ENCODE measurements around the gene PDGFRA.
A peak's percentile ranks its signal among the peaks of the same experiment; 100 is the strongest.

Gene PDGFRA

GRCh38 chr4:54218736-54219135 lies 10.4 kb upstream of the PDGFRA start:
- no peak for ATAC-seq

GRCh38 chr4:54224996-54225597 lies 4.0 kb upstream of the PDGFRA start:
- no peak for DNase-seq (ENCODE audit: low spot score in 2 of 2)
- Mint-ChIP-seq H3K36me3 (peaks cover 8% of the 10 kb centered on the region), H3K27ac (no peak overlapping the region), H3K4me1 (peaks cover 38% of the 10 kb centered on the region), H3K4me3 (peak overlapping the region; percentile 64), H3K9me3 (no peaks in the 10 kb centered on the region)
- no peak for ATAC-seq

More at GRCh38 chr4:54218736-54219135, 10.4 kb upstream of the PDGFRA start:
- H3K4me1 Mint-ChIP-seq: peaks cover 5% of the 10 kb centered on the region
- H3K9me3 Mint-ChIP-seq: no peaks in the 10 kb centered on the region
- H3K36me3 Mint-ChIP-seq: no peaks in the 10 kb centered on the region
- no peak overlapping the region for H3K27ac Mint-ChIP-seq
- no peak overlapping the region for H3K4me3 Mint-ChIP-seq
- DNase-seq (ENCODE audit: low spot score in 2 of 2): no peak

- no peak overlapping the region for H3K27ac Mint-ChIP-seq
- peak overlapping the region; percentile 64 for H3K4me3 Mint-ChIP-seq
- peaks cover 8% of the 10 kb centered on the region for H3K36me3 Mint-ChIP-seq
- H3K9me3 Mint-ChIP-seq: no peaks in the 10 kb centered on the region
- ATAC-seq: no peak
- no peak for DNase-seq (ENCODE audit: low spot score in 2 of 2)
- H3K4me1 Mint-ChIP-seq: peaks cover 38% of the 10 kb centered on the region
Measured at GRCh38 chr4:54225598-54226403, 3.3 kb upstream of the PDGFRA start.

GRCh38 chr4:54226404-54227255 lies 2.5 kb upstream of the PDGFRA start:
- DNase-seq (ENCODE audit: low spot score in 2 of 2) (no peak), ATAC-seq (no peak)
- no peaks in the 10 kb centered on the region for H3K9me3 Mint-ChIP-seq
- H3K27ac Mint-ChIP-seq: no peak overlapping the region
- peaks cover 8% of the 10 kb centered on the region for H3K36me3 Mint-ChIP-seq
- H3K4me3 Mint-ChIP-seq: peak overlapping the region; percentile 64
- H3K4me1 Mint-ChIP-seq: peaks cover 42% of the 10 kb centered on the region

- Mint-ChIP-seq H3K36me3 (peaks cover 8% of the 10 kb centered on the region), H3K4me3 (peak overlapping the region; percentile 64), H3K27ac (no peak overlapping the region), H3K4me1 (peaks cover 50% of the 10 kb centered on the region), H3K9me3 (no peaks in the 10 kb centered on the region)
- DNase-seq (ENCODE audit: low spot score in 2 of 2): peak in 1 of 2 donors; percentile 3
- ATAC-seq: peak; percentile 6
Measured at GRCh38 chr4:54227256-54228055, 1.6 kb upstream of the PDGFRA start.

GRCh38 chr4:54228056-54228527 lies 1.0 kb upstream of the PDGFRA start:
- H3K27ac Mint-ChIP-seq: no peak overlapping the region
- peak overlapping the region; percentile 64 for H3K4me3 Mint-ChIP-seq
- no peaks in the 10 kb centered on the region for H3K9me3 Mint-ChIP-seq
- peaks cover 8% of the 10 kb centered on the region for H3K36me3 Mint-ChIP-seq
- DNase-seq (ENCODE audit: low spot score in 2 of 2) (peak; percentile 24 to 62), ATAC-seq (peak; percentile 47)
- H3K4me1 Mint-ChIP-seq: peaks cover 50% of the 10 kb centered on the region

- no peaks in the 10 kb centered on the region for H3K9me3 Mint-ChIP-seq
- H3K27ac Mint-ChIP-seq: no peak overlapping the region
- H3K4me3 Mint-ChIP-seq: peak overlapping the region; percentile 64
- no peak for DNase-seq (ENCODE audit: low spot score in 2 of 2)
- H3K36me3 Mint-ChIP-seq: peaks cover 8% of the 10 kb centered on the region
- H3K4me1 Mint-ChIP-seq: peaks cover 50% of the 10 kb centered on the region
- no peak for ATAC-seq
Measured at GRCh38 chr4:54228546-54228945, 547 bp upstream of the PDGFRA start.

GRCh38 chr4:54229631-54230483 lies 764 bp downstream of the PDGFRA start:
- Mint-ChIP-seq H3K4me3 (no peak overlapping the region), H3K27ac (no peak overlapping the region), H3K36me3 (peaks cover 8% of the 10 kb centered on the region), H3K4me1 (peaks cover 56% of the 10 kb centered on the region), H3K9me3 (no peaks in the 10 kb centered on the region)
- ATAC-seq (no peak), DNase-seq (ENCODE audit: low spot score in 2 of 2) (no peak)

- H3K36me3 Mint-ChIP-seq: peaks cover 8% of the 10 kb centered on the region
- H3K9me3 Mint-ChIP-seq: no peaks in the 10 kb centered on the region
- no peak overlapping the region for H3K27ac Mint-ChIP-seq
- peak in 1 of 2 donors; percentile 58 for DNase-seq (ENCODE audit: low spot score in 2 of 2)
- ATAC-seq: no peak
- H3K4me3 Mint-ChIP-seq: no peak overlapping the region
- peaks cover 51% of the 10 kb centered on the region for H3K4me1 Mint-ChIP-seq
Measured at GRCh38 chr4:54230484-54231418, 1.7 kb downstream of the PDGFRA start.

GRCh38 chr4:54231419-54231767 lies 2.3 kb downstream of the PDGFRA start:
- peaks cover 45% of the 10 kb centered on the region for H3K4me1 Mint-ChIP-seq
- H3K4me3 Mint-ChIP-seq: peak overlapping the region; percentile 69
- H3K27ac Mint-ChIP-seq: no peak overlapping the region
- DNase-seq (ENCODE audit: low spot score in 2 of 2) (peak in 1 of 2 donors; percentile 53), ATAC-seq (no peak)
- H3K9me3 Mint-ChIP-seq: no peaks in the 10 kb centered on the region
- peaks cover 8% of the 10 kb centered on the region for H3K36me3 Mint-ChIP-seq

GRCh38 chr4:54231768-54232688 lies 2.9 kb downstream of the PDGFRA start:
- DNase-seq (ENCODE audit: low spot score in 2 of 2) (peak in 1 of 2 donors; percentile 51), ATAC-seq (no peak)
- peaks cover 8% of the 10 kb centered on the region for H3K36me3 Mint-ChIP-seq
- no peak overlapping the region for H3K27ac Mint-ChIP-seq
- peaks cover 40% of the 10 kb centered on the region for H3K4me1 Mint-ChIP-seq
- peak overlapping the region; percentile 69 for H3K4me3 Mint-ChIP-seq
- H3K9me3 Mint-ChIP-seq: no peaks in the 10 kb centered on the region

- Mint-ChIP-seq H3K4me1 (peaks cover 29% of the 10 kb centered on the region), H3K36me3 (peaks cover 8% of the 10 kb centered on the region), H3K27ac (no peak overlapping the region), H3K9me3 (no peaks in the 10 kb centered on the region), H3K4me3 (peak overlapping the region; percentile 69)
- DNase-seq (ENCODE audit: low spot score in 2 of 2) (peak; percentile 78 to 88), ATAC-seq (peak; percentile 90)
Measured at GRCh38 chr4:54233277-54233696, 4.2 kb downstream of the PDGFRA start.
